ENCODE measurements around the gene P2RX6. TPM values are rescaled to one million over a fixed set of nuclear protein-coding genes. Genes with fewer than 3 reads are reported as not detected.

Gene P2RX6
- total and polyA plus RNA-seq, 9 of the 15 experiments (the other 6 are each of a cell fraction or from before 2014, with no cell fraction given): 0.01 to 3.9 (median 1.5) TPM; not detected in 1

DNA sequence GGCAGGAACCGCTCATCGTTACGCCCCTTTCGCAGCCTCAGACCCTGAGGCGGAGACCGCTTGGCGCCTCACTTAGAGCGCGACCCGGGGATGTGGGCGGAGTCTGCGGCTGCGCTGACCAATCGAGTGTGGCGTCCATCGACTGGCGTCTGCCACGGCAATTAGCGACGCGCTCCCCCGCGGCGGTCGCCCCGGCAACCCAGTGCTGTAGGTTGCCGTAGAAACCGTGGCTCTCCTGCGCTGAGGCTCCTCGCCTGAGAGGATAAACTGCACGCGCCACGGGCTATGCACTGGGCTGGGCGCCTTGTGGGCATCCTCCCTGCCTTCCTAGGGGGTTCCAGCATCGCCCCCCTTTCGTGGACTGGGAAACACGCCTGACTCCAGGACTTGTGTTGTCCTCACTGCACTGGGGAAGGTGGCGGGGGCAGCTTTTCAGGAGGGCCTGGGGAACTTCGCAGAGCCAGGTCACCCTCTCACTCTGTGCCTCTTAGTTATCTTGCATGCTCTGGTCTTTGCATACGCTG is 701 bp upstream of the P2RX6 start (continued):
- TF ChIP-seq, protein P1, sequence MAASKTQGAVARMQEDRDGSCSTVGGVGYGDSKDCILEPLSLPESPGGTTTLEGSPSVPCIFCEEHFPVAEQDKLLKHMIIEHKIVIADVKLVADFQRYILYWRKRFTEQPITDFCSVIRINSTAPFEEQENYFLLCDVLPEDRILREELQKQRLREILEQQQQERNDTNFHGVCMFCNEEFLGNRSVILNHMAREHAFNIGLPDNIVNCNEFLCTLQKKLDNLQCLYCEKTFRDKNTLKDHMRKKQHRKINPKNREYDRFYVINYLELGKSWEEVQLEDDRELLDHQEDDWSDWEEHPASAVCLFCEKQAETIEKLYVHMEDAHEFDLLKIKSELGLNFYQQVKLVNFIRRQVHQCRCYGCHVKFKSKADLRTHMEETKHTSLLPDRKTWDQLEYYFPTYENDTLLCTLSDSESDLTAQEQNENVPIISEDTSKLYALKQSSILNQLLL (CRISPR knock-in tag; IDR thresholded peaks at IDR 0.05; ENCODE audit: borderline replicate concordance): no peak
- peak; percentile 78 for TF ChIP-seq RFX5 (IDR thresholded peaks at IDR 0.05; ENCODE audit: low read depth, low read length)
- TF ChIP-seq ZNF76 (CRISPR knock-in tag; IDR thresholded peaks at IDR 0.05; ENCODE audit: borderline replicate concordance): peak; percentile 88
- TF ChIP-seq ETV6 (IDR thresholded peaks at IDR 0.05; ENCODE audit: borderline replicate concordance in 1 of 2, low read depth in 2 of 2, low read length in 1 of 2): peak in 1 of 2 experiments; percentile 38; a peak in 2 of 4 replicates
- no peak for TF ChIP-seq ETV6 (CRISPR knock-in tag; IDR thresholded peaks at IDR 0.05; ENCODE audit: borderline replicate concordance)
- no peak for TF ChIP-seq GATA2 (CRISPR knock-in tag; IDR thresholded peaks at IDR 0.05)
- peak; percentile 94 for TF ChIP-seq ZNF133 (CRISPR knock-in tag; IDR thresholded peaks at IDR 0.05)
- TF ChIP-seq MLX (CRISPR knock-in tag; conservative IDR thresholded peaks at IDR 0.05): peak in 1 of 2 experiments; percentile 95
- TF ChIP-seq CREBBP (IDR thresholded peaks at IDR 0.05; ENCODE audit: low read depth, low read length): peak; percentile 98
- no peak for TF ChIP-seq ARID1B (IDR thresholded peaks at IDR 0.05)
- TF ChIP-seq ZNF12 (CRISPR knock-in tag; IDR thresholded peaks at IDR 0.05): no peak
- TF ChIP-seq ZNF583 (CRISPR knock-in tag; IDR thresholded peaks at IDR 0.05): peak; percentile 88; the same call in 1 of the 2 replicates
- TF ChIP-seq ZNF695 (CRISPR knock-in tag; IDR thresholded peaks at IDR 0.05): peak; percentile 63; the same call in 1 of the 2 replicates
- no peak for TF ChIP-seq CHD7 (IDR thresholded peaks at IDR 0.05; ENCODE audit: low read depth, low read length)
- TF ChIP-seq MAFK (IDR thresholded peaks at IDR 0.05; ENCODE audit: low read length): peak; percentile 53
- peak; percentile 100 for TF ChIP-seq MXI1 (IDR thresholded peaks at IDR 0.05; ENCODE audit: low read depth, low read length)

All from K562 (cell line).